GM21576 (cell line): Measurements from ENCODE around the gene PARD6G.
"Not testable (repeated sequence)": the region's sequence is repeated elsewhere in the genome, so short reads cannot be mapped to it uniquely, and the experiment has no call there.

Experiments used
- ATAC-seq: cut with Tn5 transposase; IDR thresholded peaks from one replicate; pipeline ENCODE4 v1.9.1; 2021; ENCODE audit warnings: mild to moderate bottlenecking, moderate library complexity; ENCODE audit not compliant: unreplicated experiment

Gene PARD6G

GRCh38 chr18:80241919-80242777 lies 5.2 kb downstream of the PARD6G start:
- ATAC-seq, result no peak

GRCh38 chr18:80239830-80240229 lies 7.5 kb downstream of the PARD6G start:
- no peak for ATAC-seq

DNA sequence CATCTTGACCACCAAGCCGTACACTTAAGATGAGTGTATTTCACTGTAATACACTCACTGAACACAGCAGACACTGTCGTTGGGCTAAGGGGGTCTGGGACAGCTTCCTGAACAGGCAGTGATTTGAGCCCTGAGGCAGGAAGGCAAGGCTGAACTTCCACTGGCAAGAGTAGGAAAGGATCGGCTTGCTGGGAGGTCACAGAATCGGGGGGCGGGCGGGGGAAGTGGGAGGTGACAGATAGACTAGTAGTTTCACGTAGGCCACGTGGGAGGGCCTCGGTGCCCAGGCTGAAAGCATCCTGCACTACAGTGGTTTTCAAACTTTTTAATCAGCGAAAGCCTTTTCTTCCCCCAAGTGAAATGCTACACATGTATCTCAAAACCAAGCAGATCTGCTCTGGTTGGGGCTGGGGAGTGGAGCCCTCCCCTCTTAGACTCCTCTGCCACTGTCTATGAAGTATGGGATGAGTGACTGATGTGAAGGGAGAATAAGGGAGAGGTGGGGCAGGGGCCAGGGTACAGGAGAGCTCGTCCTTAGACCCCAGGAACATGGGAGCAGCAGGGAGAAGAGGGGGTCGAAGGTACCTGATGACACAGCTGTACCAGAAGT lies 8.6 kb downstream of the PARD6G start:
- ATAC-seq, result no peak

DNA sequence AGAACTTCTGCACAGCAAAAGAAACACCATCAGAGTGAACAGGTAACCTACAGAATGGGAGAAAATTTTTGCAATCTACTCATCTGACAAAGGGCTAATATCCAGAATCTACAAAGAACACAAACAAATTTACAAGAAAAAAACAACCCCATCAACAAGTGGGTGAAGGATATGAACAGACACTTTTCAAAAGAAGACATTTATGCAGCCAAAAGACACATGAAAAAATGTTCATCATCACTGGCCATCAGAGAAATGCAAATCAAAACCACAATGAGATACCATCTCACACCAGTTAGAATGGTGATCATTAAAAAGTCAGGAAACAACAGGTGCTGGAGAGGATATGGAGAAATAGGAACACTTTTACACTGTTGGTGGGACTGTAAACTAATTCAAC lies 9.8 kb downstream of the PARD6G start:
- not testable (repeated sequence) for ATAC-seq

GRCh38 chr18:80234398-80234797 lies 12.9 kb downstream of the PARD6G start:
- ATAC-seq, result no peak

DNA sequence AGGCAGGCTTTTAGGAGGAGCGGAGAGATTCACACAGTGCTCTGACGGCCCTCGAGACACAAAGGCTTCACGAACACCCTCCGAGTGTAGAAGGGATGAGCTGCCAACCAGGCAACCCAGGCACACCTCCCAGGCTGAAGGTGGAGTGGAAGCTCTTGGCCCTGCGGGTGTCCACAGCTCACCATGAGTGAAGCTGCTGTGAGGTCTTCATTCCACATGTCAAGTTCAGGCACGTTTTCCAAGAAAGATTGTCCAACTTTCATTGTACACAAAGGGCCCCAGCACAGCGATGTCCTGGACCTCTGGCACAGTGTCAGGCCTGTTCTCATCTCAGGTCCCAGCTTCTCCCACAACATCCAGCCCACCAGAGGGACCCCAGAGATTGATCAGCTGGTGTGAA lies 13.4 kb downstream of the PARD6G start:
- no peak for ATAC-seq

DNA sequence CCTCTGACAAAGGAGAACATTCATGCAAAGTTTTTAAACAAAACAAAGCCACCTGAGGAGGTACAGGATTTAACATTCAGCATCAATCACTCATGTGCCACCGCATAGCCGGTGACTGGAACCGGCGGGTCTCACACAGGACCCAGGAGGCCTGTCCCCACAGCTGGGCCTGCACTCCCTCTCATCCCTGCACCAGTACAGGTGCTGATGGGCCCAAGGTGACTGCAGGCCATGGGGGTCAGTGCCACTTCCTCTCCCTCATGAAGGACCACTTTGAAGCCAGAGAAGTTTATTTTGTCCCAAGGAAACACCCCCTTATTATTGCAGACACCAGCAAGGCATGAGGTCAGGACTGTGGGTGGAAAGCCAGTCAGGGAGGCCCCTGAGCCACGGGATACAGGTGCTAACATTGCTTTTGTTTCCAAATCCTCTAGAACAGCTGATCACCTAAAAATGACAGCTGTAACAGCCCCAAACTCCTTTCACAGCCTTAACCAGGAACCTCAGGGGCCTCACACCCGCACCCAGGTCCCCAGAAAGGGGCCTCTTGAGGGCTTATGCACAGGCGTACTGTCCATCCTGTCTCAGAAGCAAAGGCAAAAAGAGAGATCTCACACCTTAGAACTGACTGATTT lies 14.0 kb downstream of the PARD6G start:
- no peak for ATAC-seq

DNA sequence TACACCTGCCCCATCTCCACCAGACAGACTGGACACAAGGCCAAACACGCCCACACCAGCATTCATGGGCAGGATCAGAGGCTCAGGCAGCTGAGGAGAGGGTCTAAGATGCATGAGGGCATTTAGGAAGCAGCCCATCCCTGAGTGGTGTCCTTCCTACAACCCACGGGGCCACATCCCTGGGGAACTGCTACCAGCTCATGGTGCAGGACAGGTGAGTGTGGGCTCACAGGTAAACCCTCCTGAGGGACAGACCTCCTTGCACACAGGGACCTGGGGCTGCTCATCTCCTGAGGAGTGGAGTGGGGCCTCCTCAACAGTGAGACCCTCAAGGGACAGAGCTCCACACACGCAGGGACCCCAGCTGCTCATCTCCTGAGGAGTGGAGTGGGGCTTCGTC lies 14.6 kb downstream of the PARD6G start:
- no peak for ATAC-seq

- ATAC-seq, result no peak
These were observed 15.3 kb downstream of the PARD6G start for GRCh38 chr18:80232030-80232429.

DNA sequence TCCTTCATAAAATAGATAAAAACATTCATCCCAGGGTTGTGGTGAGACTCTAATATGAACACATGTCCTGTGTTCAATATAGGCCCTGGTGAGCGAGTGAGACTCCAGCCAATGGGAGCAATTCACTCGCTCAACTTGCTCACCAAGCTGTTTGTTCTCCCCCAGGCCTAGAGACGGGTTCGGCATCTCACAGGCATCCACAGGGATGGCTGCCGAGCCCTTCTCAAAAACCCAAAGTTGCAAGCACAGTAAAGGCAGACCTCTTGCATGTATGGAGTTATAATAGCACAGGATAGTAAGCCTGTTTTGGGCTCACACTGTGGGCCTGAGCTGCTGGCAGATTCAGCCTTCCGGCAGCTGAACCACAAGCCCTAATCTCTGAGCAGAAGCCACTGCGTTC lies 15.7 kb downstream of the PARD6G start:
- no peak for ATAC-seq

GRCh38 chr18:80231151-80231550 lies 16.2 kb downstream of the PARD6G start:
- no peak for ATAC-seq

DNA sequence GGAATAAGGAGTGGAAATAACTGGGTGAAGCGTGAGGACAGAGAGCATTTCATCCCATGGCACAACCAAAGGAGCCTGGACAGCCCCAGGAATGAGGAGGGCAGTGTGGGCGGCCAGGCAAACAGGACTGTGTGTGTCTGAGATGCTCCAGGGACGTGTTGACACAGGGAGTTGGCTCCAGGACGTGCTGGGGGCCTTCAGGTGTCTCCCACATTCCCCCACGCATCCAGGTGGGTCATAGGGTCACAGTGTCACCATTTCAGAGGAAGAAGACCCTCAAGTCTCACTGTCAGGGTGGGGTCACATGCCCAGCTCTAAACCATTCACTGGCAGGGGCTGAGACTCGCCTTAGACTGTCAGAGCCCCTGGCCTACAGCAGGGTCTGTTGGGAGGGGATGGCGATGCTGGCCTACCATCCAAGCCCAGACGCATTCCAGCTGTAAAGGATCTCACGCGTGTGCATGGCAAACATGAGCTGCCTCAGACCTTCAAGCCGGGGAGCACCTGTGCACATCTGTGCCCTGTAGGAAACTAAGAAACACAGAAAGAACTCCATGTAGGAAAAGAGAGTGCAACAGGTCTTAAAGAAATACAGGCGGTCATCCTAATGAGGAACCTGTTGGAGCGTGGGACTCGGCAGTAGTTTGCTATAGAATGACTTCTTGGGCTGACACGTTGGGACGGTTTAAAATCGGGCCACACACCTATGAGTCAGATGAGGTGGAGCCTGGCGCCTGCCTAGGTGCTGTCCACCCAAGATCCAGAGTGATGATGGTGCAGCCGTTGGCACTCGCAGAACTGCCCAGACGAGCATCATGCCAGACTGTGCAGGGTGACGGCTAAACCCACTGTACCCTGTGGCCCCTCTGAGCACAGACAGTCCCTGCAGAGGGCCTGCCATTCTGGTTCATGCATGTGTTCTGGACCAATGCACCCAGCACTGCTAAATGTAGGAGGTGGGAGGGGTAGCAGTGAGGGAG lies 17.3 kb downstream of the PARD6G start:
- no peak for ATAC-seq

- no peak for ATAC-seq
These were observed 18.0 kb downstream of the PARD6G start for GRCh38 chr18:80229363-80229762.

GRCh38 chr18:80228051-80228848 lies 19.1 kb downstream of the PARD6G start:
- no peak for ATAC-seq

DNA sequence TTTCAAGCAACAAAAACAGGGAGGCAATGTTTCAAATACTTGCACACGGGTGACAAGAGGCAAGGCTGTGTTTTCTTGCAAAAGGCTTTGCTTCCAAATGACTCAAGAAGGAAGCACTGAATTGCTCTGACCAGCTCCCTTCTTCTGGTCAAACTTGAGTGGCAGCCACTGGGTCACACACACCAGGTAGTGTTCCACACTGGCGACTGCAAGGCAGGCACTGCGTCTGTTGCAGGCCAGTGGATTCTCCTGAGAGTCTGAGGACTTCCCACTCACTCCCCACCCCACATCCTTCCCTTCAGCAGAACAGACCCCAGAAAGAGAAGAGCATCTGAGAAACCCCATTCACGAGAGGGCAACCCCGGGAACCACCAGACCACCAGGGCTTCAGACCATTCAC lies 19.8 kb downstream of the PARD6G start:
- no peak for ATAC-seq

DNA sequence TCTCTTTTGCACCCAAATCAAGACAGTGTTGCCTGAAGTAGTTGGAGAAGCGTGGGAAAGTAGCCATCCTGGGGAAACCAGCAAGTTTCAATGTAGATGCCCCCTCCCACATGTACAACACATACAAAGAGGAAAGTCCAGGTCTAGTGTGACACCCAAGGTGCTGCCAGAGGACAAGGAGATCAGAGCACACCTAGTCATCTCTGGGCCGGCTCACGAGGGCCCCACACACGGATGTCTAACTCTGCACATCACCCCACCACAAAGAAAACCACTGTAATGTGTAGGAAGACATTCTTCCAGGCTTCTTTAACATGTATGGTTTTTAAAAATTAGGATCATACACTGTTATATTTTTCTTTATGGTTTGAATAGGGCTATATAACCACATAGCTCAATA lies 21.6 kb downstream of the PARD6G start:
- no peak for ATAC-seq

DNA sequence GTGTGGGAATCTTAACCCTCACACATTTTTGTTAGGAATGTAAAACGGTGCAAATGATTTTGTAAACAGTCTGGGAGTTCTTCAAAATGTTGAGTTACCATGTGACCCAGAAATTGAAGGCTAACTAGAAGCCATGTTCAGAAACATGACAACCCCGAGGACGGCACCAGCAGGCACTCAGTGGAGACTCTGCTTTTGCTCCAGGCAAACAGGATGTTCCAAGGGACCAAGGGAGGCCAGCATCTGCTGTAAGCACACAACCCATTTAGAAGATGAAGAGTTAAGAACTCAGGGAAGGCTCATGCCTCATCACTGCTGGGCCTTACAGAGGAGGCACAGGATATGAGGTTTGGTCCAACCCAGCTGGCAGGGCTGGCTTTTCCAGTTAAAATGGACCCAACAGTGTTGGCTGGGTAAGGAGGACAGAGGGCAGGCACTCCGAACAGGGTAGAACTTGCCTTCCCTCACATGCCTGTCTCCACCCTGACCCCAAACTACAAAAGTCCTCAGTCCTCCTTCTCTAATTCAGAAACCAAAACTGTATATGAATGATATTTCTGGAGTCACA lies 23.6 kb downstream of the PARD6G start:
- ATAC-seq, result no peak

DNA sequence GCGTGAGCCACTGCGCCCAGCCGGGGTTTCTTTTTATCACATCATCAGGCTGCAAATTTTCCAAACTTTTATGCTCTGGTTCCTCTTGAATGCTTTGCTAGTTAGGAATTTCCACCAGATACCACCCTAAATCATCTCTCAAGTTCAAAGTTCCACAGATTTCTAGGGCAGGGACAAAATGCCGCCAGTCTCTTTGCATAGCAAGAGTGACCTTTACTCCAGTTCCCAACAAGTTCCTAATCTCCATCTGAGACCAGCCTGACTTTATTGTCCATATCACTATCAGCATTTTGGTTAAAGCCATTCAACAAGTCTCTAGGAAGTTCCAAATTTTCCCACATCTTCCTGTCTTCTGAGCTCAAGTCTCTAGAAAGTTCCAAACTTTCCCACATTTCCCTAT lies 27.8 kb downstream of the PARD6G start:
- not testable (repeated sequence) for ATAC-seq

DNA sequence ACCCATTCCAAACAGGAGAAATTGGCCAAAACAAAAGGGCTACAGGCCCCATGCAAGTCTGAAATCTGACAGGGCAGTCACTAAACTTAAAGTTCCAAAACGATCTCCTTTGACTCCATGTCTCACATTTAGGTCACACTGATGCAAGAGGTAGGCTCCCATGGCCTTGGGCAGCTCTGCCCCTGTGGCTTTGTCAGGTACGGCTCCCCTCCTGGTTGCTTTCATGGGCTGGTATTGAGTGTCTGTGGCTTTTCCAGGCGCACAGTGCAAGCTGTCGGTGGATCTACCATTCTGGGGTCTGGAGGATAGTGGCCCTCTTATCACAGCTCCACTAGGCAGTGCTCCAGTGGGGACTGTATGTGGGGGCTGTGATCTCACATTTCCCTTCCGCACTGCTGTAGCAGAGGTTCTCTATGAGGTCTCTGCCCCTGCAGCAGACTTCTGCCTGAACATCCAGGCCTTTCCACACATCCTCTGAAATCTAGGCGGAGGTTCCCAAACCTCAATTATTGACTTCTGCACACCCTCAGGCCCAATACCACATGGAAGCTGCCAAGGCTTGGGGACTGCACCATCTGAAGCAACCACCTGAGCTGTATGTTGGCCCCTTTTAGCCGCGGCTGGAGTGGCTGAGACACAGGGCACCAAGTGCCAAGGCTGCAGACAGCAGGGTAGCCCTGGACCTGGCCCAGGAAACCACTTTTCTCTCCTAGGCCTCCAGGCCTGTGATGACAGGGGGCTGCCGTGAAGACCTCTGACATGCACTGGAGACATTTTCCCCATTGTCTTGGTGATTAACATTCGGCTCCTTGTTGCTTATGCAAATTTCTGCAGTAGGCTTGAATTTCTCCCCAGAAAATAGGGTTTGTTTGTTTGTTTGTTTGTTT lies 28.7 kb downstream of the PARD6G start:
- ATAC-seq, result no peak
